IMR-90 (cell line): ENCODE results near the gene TAF4.

Experiments used
- CHD1 ChIP-seq: IDR thresholded peaks from 2 replicates; pipeline ENCODE4 v1.6.1; 2012; ENCODE audit warnings: low read depth, low read length, improper control_type of control experiment
- CTCF ChIP-seq: conservative IDR thresholded peaks from 2 replicates; pipeline ENCODE4 v1.5.1; 2012; ENCODE audit warnings: mild to moderate bottlenecking, low read depth, low read length, improper control_type of control experiment
- ELK1 ChIP-seq: fragments of 150-350 bp; IDR thresholded peaks from 2 replicates; pipeline ENCODE4 v1.6.1; 2016; ENCODE audit warnings: low read depth, mild to moderate bottlenecking, low read length, moderate library complexity, borderline replicate concordance
- MXI1 ChIP-seq: IDR thresholded peaks from 2 replicates; pipeline ENCODE4 v1.6.1; 2012; ENCODE audit warnings: low read depth, mild to moderate bottlenecking, low read length, moderate library complexity, borderline replicate concordance
- POLR2A ChIP-seq: IDR thresholded peaks from 2 replicates; pipeline ENCODE4 v1.6.1; 2012; ENCODE audit warnings: mild to moderate bottlenecking, low read depth, low read length

GRCh38 chr20:61957961-61958715, 107.5 kb downstream of the TAF4 start:
- TF ChIP-seq ELK1 (no peak), POLR2A (no peak), CTCF (no peak), CHD1 (no peak), MXI1 (no peak)
